ENCODE results near the gene TTC13. TPM values are rescaled to one million over a fixed set of nuclear protein-coding genes. Genes with fewer than 3 reads are reported as not detected.

TTC13 gene
- total and polyA plus RNA-seq, 2 of the 4 experiments (the other 2 are of a cell fraction), result 6.1 to 9.1 TPM

DNA sequence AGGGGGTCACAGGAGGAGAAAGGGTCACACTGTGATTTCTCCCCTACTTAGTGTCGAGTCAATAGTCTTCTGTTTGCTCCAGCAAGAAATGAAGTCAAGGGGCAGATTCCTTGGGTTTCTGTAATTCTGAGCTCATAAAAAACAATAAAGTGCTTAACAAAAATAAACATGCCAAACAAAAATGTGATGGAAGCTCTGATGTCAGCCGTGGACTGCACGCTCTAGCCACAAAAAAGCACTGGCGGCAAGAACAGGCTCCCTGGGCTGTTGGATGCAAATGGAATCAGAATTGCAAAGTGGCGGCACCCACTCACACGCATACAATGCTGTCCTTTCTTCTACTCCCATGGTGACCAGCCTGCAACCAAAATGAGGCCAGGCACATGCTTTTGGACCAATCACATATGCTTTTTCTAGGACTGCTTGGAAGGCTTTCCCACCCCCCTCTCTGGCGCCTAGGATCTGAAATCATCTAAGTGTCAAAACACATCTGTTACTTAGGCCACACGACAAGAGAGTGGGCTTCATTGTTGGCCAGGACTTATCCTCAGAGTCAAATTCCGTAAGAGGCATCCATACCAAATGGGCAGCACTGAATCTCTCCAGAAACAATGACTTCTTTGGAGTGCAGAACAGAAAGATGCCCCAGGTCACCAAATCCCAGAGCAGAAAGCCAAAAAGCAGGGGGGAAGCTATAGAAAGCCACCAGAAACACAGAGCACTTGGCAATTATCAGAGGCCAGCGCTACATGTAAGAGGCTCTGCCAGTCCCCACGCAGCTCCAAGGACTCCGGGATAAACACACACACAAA, 119.5 kb downstream of the TTC13 start:
- peaks cover 74% of the 10 kb centered on the region for H4K20me1 ChIP-seq (ENCODE audit: insufficient read depth, low read length)
- no TSS peak for BruUV-seq (replicated peaks)
- H3K9me1 ChIP-seq (ENCODE audit: insufficient read depth, low read length), result peaks cover 45% of the 10 kb centered on the region
- no peak overlapping the region for H2AFZ ChIP-seq (replicated peaks; ENCODE audit: low read length, poor library complexity)
- no peaks in the 10 kb centered on the region for H3K9me3 ChIP-seq (ENCODE audit: control insufficient read depth, insufficient read depth, low read length)
- in situ Hi-C loops (cut with MboI; ENCODE audit: low sequenced_read_pairs), result loop anchor here (25.0 kb wide), 1 partner anchor 772 kb away; no protein-coding TSS in a partner anchor
- intact Hi-C loops (cut with micrococcal nuclease), result no loop called here
- H3K14ac ChIP-seq (replicated peaks; ENCODE audit: low read depth, low read length), result peak overlapping the region; percentile 47
- H3K27me3 ChIP-seq (ENCODE audit: control insufficient read depth, insufficient read depth, low read length), result no peaks in the 10 kb centered on the region
- dilution Hi-C loops (cut with HindIII; ENCODE audit: low sequenced_read_pairs, unreplicated experiment), result no loop called here
- peak overlapping the region; percentile 68 for H2AK9ac ChIP-seq (replicated peaks; ENCODE audit: low read depth, low read length, poor library complexity)
- peak overlapping the region; percentile 76 for H2BK20ac ChIP-seq (ENCODE audit: low read depth, low read length)
- DNase-seq (peak; percentile 84), ATAC-seq (ENCODE audit: low read depth) (peak; percentile 18)
- peaks cover 47% of the 10 kb centered on the region for H3K4me1 ChIP-seq (ENCODE audit: control insufficient read depth, insufficient read depth, low read length)
- peak overlapping the region; percentile 30; the same call in 1 of the 2 replicates for H3K56ac ChIP-seq (ENCODE audit: extremely low read depth, insufficient read depth, low read length)
- TF ChIP-seq BHLHE40 (IDR thresholded peaks at IDR 0.05; ENCODE audit: low read depth, low read length) (peak; percentile 93), NFE2L2 (IDR thresholded peaks at IDR 0.05; ENCODE audit: low read depth, low read length) (no peak), RCOR1 (IDR thresholded peaks at IDR 0.05; ENCODE audit: insufficient replicate concordance, low read length) (peak; percentile 86), FOS (IDR thresholded peaks at IDR 0.05; ENCODE audit: low read depth, low read length) (0 out of 2 replicates have a peak, but pooled peaks have one; percentile 15), MXI1 (IDR thresholded peaks at IDR 0.05; ENCODE audit: borderline replicate concordance, low read depth, low read length) (peak; percentile 42; the same call in 1 of the 2 replicates), SMC3 (IDR thresholded peaks at IDR 0.05; ENCODE audit: low read depth, low read length) (no peak), MAFK (IDR thresholded peaks at IDR 0.05; ENCODE audit: low read depth, low read length) (no peak), CEBPB (IDR thresholded peaks at IDR 0.05; ENCODE audit: low read depth, low read length) (peak; percentile 4; the same call in 1 of the 2 replicates)
- TF ChIP-seq, protein P1, sequence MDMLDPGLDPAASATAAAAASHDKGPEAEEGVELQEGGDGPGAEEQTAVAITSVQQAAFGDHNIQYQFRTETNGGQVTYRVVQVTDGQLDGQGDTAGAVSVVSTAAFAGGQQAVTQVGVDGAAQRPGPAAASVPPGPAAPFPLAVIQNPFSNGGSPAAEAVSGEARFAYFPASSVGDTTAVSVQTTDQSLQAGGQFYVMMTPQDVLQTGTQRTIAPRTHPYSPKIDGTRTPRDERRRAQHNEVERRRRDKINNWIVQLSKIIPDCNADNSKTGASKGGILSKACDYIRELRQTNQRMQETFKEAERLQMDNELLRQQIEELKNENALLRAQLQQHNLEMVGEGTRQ (IDR thresholded peaks at IDR 0.05; ENCODE audit: low read depth, low read length), result no peak
- ChIA-PET POLR2A (ENCODE audit: unreplicated experiment) (no interaction called here), CTCF (interaction anchor here (0.5 to 1.3 kb wide), 2 partner anchors 11 to 206 kb away, joined by 3 to 4 read pairs; no protein-coding TSS in a partner anchor)
- H2BK5ac ChIP-seq (ENCODE audit: low read depth, low read length, poor library complexity, severe bottlenecking), result peak overlapping the region; percentile 71
- H3K36me3 ChIP-seq (ENCODE audit: control insufficient read depth, insufficient read depth, low read length), result peaks cover 14% of the 10 kb centered on the region
- peak overlapping the region; percentile 73 for H3K4ac ChIP-seq (ENCODE audit: low read depth, low read length)
- H2BK120ac ChIP-seq (ENCODE audit: low read depth, low read length), result peak overlapping the region; percentile 72
- H3K23ac ChIP-seq (ENCODE audit: low read depth, low read length), result peak overlapping the region; percentile 78
- peak overlapping the region; percentile 58; the same call in 2 of the 3 replicates for H2BK15ac ChIP-seq (ENCODE audit: low read depth, low read length)
- H3K79me1 ChIP-seq (ENCODE audit: low read depth in 1 of 2, low read length in 2 of 2), result peaks cover 27 to 90% of the 10 kb centered on the region in 2 experiments
- H3K4me3 ChIP-seq (ENCODE audit: insufficient read depth, low read depth, low read length), result no peak overlapping the region
- H3K18ac ChIP-seq (ENCODE audit: low read depth, low read length), result peak overlapping the region; percentile 61
- peak overlapping the region; percentile 85 for H3K27ac ChIP-seq (ENCODE audit: insufficient read depth, low read length)
- H4K91ac ChIP-seq (ENCODE audit: insufficient read depth, low read depth, low read length), result peak overlapping the region; percentile 30
- H2AK5ac ChIP-seq (ENCODE audit: low read depth, low read length), result peak overlapping the region; percentile 85; the same call in 1 of the 2 replicates
- peak overlapping the region in 1 of 2 experiments; percentile 53; a peak in 3 of 4 replicates for H4K8ac ChIP-seq (ENCODE audit: low read depth in 2 of 2, low read length in 2 of 2)
- 0 out of 2 replicates have a peak overlapping the region, but pooled peaks have one; percentile 23 for H4K5ac ChIP-seq (ENCODE audit: low read depth, low read length)
- H3K9ac ChIP-seq (ENCODE audit: low read depth, low read length), result peak overlapping the region; percentile 43
- WGBS, 2 experiments (ENCODE audit: extremely low coverage in 2 of 2, insufficient read length in 1 of 2), result 31% methylated on average over 5 of the region's 12 CpGs; no CpG with 5 or more reads in 1 of the 2 experiments
- peak overlapping the region; percentile 61 for H3K4me2 ChIP-seq (ENCODE audit: low read depth, low read length)
